HG03045 (cell line): ENCODE measurements around the gene VGLL4.

Experiments used
- ATAC-seq: cut with Tn5 transposase; IDR thresholded peaks from one replicate; pipeline ENCODE4 v1.9.1; 2021; ENCODE audit warnings: mild to moderate bottlenecking, moderate library complexity; ENCODE audit not compliant: unreplicated experiment

Gene VGLL4

GRCh38 chr3:11629716-11630115 lies 14.0 kb downstream of the VGLL4 start:
- ATAC-seq, result no peak

GRCh38 chr3:11627612-11628011 lies 16.1 kb downstream of the VGLL4 start:
- no peak for ATAC-seq

GRCh38 chr3:11626084-11626463 lies 17.6 kb downstream of the VGLL4 start:
- no peak for ATAC-seq

GRCh38 chr3:11625376-11626083 lies 18.2 kb downstream of the VGLL4 start:
- ATAC-seq, result no peak

GRCh38 chr3:11624704-11625375 lies 18.9 kb downstream of the VGLL4 start:
- ATAC-seq, result no peak

GRCh38 chr3:11624161-11624560 lies 19.6 kb downstream of the VGLL4 start:
- ATAC-seq, result peak; percentile 39

- ATAC-seq, result no peak
Measured at GRCh38 chr3:11622586-11623550, 20.8 kb downstream of the VGLL4 start.

GRCh38 chr3:11621077-11621476 lies 22.6 kb downstream of the VGLL4 start:
- no peak for ATAC-seq

- no peak for ATAC-seq
Measured at GRCh38 chr3:11619946-11620652, 23.6 kb downstream of the VGLL4 start.

GRCh38 chr3:11619461-11619860 lies 24.3 kb downstream of the VGLL4 start:
- ATAC-seq, result no peak

- no peak for ATAC-seq
Measured at GRCh38 chr3:11618904-11619303, 24.8 kb downstream of the VGLL4 start.

GRCh38 chr3:11616551-11616950 lies 27.2 kb downstream of the VGLL4 start:
- no peak for ATAC-seq

- no peak for ATAC-seq
Measured at GRCh38 chr3:11613851-11614487, 29.7 kb downstream of the VGLL4 start.

- ATAC-seq, result no peak
Measured at GRCh38 chr3:11613319-11613718, 30.4 kb downstream of the VGLL4 start.

GRCh38 chr3:11612515-11613188 lies 31.1 kb downstream of the VGLL4 start:
- ATAC-seq, result no peak

- ATAC-seq, result no peak
Measured at GRCh38 chr3:11611341-11611799, 32.3 kb downstream of the VGLL4 start.

- ATAC-seq, result no peak
Measured at GRCh38 chr3:11610700-11611275, 32.9 kb downstream of the VGLL4 start.

- no peak for ATAC-seq
Measured at GRCh38 chr3:11610044-11610671, 33.6 kb downstream of the VGLL4 start.

GRCh38 chr3:11609481-11609880 lies 34.2 kb downstream of the VGLL4 start:
- no peak for ATAC-seq
